IPS-18a (cell line): ENCODE data around the gene PPP1R13L.

Experiments used
- H3K27ac ChIP-seq: one replicate; pipeline ENCODE4 v1.5.1; 2013; ENCODE audit warnings: low read length
- H3K27me3 ChIP-seq: one replicate; pipeline ENCODE4 v1.6.1; 2013; ENCODE audit warnings: mild to moderate bottlenecking, low read length; ENCODE audit not compliant: control insufficient read depth, insufficient read depth
- H3K36me3 ChIP-seq: one replicate; pipeline ENCODE4 v1.6.1; 2013; ENCODE audit warnings: low read depth, low read length; ENCODE audit not compliant: control insufficient read depth
- H3K4me1 ChIP-seq: one replicate; pipeline ENCODE4 v1.6.1; 2013; ENCODE audit warnings: low read depth, low read length; ENCODE audit not compliant: control insufficient read depth
- H3K4me3 ChIP-seq: one replicate; pipeline ENCODE4 v1.5.1; 2013; ENCODE audit warnings: low read length
- H3K9ac ChIP-seq: one replicate; pipeline ENCODE4 v1.6.1; 2013; ENCODE audit warnings: mild to moderate bottlenecking, low read length, moderate library complexity
- H3K9me3 ChIP-seq: one replicate; pipeline ENCODE4 v1.6.1; 2013; ENCODE audit warnings: low read depth, low read length; ENCODE audit not compliant: control insufficient read depth

Gene PPP1R13L

GRCh38 chr19:45376045-45376724, 28.7 kb downstream of the PPP1R13L start:
- Histone ChIP-seq H3K27me3 (no peaks in the 10 kb centered on the region), H3K27ac (no peak overlapping the region), H3K4me3 (no peak overlapping the region), H3K4me1 (peaks cover 3% of the 10 kb centered on the region), H3K9ac (no peak overlapping the region), H3K36me3 (no peaks in the 10 kb centered on the region), H3K9me3 (no peaks in the 10 kb centered on the region)

- H3K9me3 ChIP-seq: no peaks in the 10 kb centered on the region
- H3K9ac ChIP-seq: peak within 1 kb of the TSS; percentile 53
- H3K27me3 ChIP-seq: no peaks in the 10 kb centered on the region
- peak within 1 kb of the TSS; percentile 74 for H3K4me3 ChIP-seq
- peaks cover 15% of the 10 kb centered on the region for H3K36me3 ChIP-seq
- H3K4me1 ChIP-seq: no peaks in the 10 kb centered on the region
- no peak within 1 kb of the TSS for H3K27ac ChIP-seq
Measured at GRCh38 chr19:45370410-45371204, 34.3 kb downstream of the PPP1R13L start, which contains the start of gene ERCC2. Gene ERCC2 (minus strand): TSS chr19:45370573. CDS start chr19:45370540, 33 bp downstream.

GRCh38 chr19:45368737-45369340, 36.0 kb downstream of the PPP1R13L start:
- H3K9me3 ChIP-seq: no peaks in the 10 kb centered on the region
- H3K36me3 ChIP-seq: peaks cover 15% of the 10 kb centered on the region
- no peaks in the 10 kb centered on the region for H3K4me1 ChIP-seq
- no peaks in the 10 kb centered on the region for H3K27me3 ChIP-seq
- H3K4me3 ChIP-seq: peak overlapping the region; percentile 17
- no peak overlapping the region for H3K9ac ChIP-seq
- H3K27ac ChIP-seq: no peak overlapping the region

GRCh38 chr19:45368127-45368526, 36.7 kb downstream of the PPP1R13L start:
- Histone ChIP-seq H3K9ac (no peak overlapping the region), H3K36me3 (peaks cover 15% of the 10 kb centered on the region), H3K4me1 (no peaks in the 10 kb centered on the region), H3K27ac (no peak overlapping the region), H3K27me3 (no peaks in the 10 kb centered on the region), H3K4me3 (no peak overlapping the region), H3K9me3 (no peaks in the 10 kb centered on the region)

GRCh38 chr19:45364696-45365095, 40.2 kb downstream of the PPP1R13L start:
- H3K4me1 ChIP-seq: no peaks in the 10 kb centered on the region
- H3K27ac ChIP-seq: no peak overlapping the region
- H3K27me3 ChIP-seq: no peaks in the 10 kb centered on the region
- H3K9me3 ChIP-seq: no peaks in the 10 kb centered on the region
- H3K36me3 ChIP-seq: peaks cover 35% of the 10 kb centered on the region
- H3K4me3 ChIP-seq: no peak overlapping the region
- no peak overlapping the region for H3K9ac ChIP-seq

- H3K36me3 ChIP-seq: peaks cover 41% of the 10 kb centered on the region
- H3K9me3 ChIP-seq: no peaks in the 10 kb centered on the region
- no peak overlapping the region for H3K27ac ChIP-seq
- H3K4me3 ChIP-seq: no peak overlapping the region
- H3K9ac ChIP-seq: no peak overlapping the region
- no peaks in the 10 kb centered on the region for H3K27me3 ChIP-seq
- no peaks in the 10 kb centered on the region for H3K4me1 ChIP-seq
Measured at GRCh38 chr19:45363861-45364459, 40.9 kb downstream of the PPP1R13L start.

GRCh38 chr19:45362291-45362690, 42.6 kb downstream of the PPP1R13L start:
- Histone ChIP-seq H3K4me1 (no peaks in the 10 kb centered on the region), H3K36me3 (peaks cover 39% of the 10 kb centered on the region), H3K9ac (no peak overlapping the region), H3K27ac (no peak overlapping the region), H3K27me3 (no peaks in the 10 kb centered on the region), H3K9me3 (no peaks in the 10 kb centered on the region), H3K4me3 (no peak overlapping the region)

- Histone ChIP-seq H3K4me1 (no peaks in the 10 kb centered on the region), H3K27me3 (no peaks in the 10 kb centered on the region), H3K9me3 (no peaks in the 10 kb centered on the region), H3K9ac (no peak overlapping the region), H3K4me3 (no peak overlapping the region), H3K27ac (no peak overlapping the region), H3K36me3 (peaks cover 45% of the 10 kb centered on the region)
Measured at GRCh38 chr19:45361608-45362007, 43.3 kb downstream of the PPP1R13L start.

GRCh38 chr19:45358213-45358792, 46.6 kb downstream of the PPP1R13L start:
- H3K9me3 ChIP-seq: no peaks in the 10 kb centered on the region
- no peak overlapping the region for H3K9ac ChIP-seq
- peaks cover 69% of the 10 kb centered on the region for H3K36me3 ChIP-seq
- H3K27me3 ChIP-seq: no peaks in the 10 kb centered on the region
- H3K4me1 ChIP-seq: no peaks in the 10 kb centered on the region
- no peak overlapping the region for H3K4me3 ChIP-seq
- no peak overlapping the region for H3K27ac ChIP-seq

GRCh38 chr19:45357445-45357783, 47.5 kb downstream of the PPP1R13L start:
- no peaks in the 10 kb centered on the region for H3K27me3 ChIP-seq
- H3K36me3 ChIP-seq: peaks cover 72% of the 10 kb centered on the region
- no peaks in the 10 kb centered on the region for H3K4me1 ChIP-seq
- no peak overlapping the region for H3K4me3 ChIP-seq
- no peak overlapping the region for H3K27ac ChIP-seq
- H3K9ac ChIP-seq: no peak overlapping the region
- no peaks in the 10 kb centered on the region for H3K9me3 ChIP-seq

GRCh38 chr19:45356760-45357444, 48.0 kb downstream of the PPP1R13L start:
- Histone ChIP-seq H3K9me3 (no peaks in the 10 kb centered on the region), H3K27ac (no peak overlapping the region), H3K9ac (no peak overlapping the region), H3K36me3 (peaks cover 72% of the 10 kb centered on the region), H3K27me3 (no peaks in the 10 kb centered on the region), H3K4me3 (no peak overlapping the region), H3K4me1 (no peaks in the 10 kb centered on the region)
